Measurements from ENCODE around the gene TMEM163.

TMEM163 gene

DNA sequence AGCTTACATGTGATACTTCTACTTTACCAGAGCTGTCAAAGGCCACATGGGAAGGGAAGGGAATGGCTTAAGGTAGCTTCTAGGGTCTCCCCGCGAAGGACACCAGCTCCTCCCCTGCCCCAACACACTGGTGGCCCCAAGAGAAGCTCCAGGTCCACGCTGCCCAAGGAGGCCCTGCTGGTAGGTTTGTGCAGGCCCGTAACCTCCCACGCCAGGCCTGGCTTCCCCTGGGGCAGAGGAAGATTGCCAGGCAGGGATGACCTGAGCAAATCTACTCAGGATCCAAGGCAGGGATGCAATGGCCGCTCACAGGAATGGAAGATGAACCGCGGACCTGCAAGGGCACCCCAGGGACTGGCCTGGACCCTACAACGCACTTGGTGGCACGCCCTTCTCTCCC, 259.9 kb downstream of the TMEM163 start:
- no peak for DNase-seq (ENCODE audit: low read depth, low spot score)

- DNase-seq (ENCODE audit: low read depth, low spot score), result no peak
These were observed 260.3 kb downstream of the TMEM163 start for GRCh38 chr2:134458473-134458853.

DNA sequence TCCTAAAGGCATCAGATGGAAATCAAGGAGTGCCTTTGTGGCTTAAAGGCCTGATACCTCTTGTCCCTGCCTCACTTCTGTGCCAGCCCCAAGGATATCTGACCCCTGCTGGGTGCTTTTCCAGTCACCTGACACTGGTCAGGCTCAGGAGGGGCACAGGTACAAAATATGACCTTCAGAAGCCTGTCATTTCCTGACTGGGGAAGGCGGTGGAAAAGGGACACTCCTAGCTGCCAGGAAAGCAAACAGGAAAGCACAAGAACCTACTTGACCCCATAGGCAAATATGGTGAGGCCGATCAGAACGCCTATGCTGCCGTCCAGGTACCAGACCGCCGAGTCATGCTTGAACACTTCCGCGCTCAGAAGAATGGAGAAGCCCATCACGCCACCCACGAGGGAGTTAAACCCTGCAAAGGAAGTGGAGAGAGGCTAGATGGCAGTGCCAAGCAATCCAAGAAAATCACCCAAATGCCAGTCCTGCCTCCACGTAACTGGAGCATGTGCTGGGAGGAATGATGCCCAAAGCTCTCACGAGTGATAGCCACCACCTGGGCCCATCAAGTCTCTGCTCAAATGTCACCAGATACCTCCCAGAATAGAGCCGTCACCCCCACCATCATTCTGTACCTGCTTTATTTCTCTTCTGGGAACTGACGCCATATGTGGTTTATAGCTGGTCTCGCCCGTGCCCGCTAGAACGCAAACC, 260.9 kb downstream of the TMEM163 start:
- no peak for DNase-seq (ENCODE audit: low read depth, low spot score)

DNA sequence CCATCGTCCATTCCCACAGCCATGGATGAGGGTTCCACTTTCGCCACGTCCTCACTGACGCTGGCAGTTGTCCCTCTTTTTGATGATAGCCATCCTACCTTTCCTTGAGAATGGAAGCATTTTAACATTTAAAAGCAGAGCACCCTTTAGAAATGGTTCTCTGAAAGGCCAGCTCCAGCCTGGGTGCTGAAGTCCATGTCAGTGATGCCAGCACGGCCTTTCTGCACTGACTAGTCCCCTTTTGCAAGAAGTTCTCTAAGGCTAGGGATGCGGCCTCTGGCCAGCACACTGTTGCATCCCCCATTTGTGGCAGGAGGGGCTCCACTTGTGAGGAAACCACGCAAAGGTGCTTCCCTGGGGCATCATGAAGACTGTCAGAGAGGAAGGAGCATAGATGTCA, 261.4 kb downstream of the TMEM163 start:
- DNase-seq (ENCODE audit: low read depth, low spot score), result no peak

DNA sequence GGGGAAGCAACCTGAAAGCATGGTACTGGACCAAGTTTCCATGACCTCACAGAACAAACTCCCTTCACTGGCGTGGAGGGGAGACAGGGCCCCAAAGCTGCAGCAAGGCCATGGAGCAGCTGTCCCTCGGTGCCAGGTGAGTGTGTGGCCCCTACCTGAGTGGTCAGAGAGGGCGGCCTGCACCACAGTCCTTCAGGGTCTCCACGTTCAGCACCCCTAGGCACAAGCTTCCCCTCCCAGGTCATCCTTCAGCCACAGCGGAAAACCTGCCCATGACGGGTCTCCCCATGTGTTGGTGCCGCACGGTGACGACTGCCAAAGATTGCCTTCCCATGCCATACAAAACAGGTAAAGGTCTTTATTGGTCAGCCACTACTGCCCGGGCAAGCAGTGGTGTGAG, 263.4 kb downstream of the TMEM163 start:
- DNase-seq (ENCODE audit: low read depth, low spot score), result no peak

- no peak for DNase-seq (ENCODE audit: low read depth, low spot score)
These were observed 263.9 kb downstream of the TMEM163 start for GRCh38 chr2:134454931-134455330.

DNA sequence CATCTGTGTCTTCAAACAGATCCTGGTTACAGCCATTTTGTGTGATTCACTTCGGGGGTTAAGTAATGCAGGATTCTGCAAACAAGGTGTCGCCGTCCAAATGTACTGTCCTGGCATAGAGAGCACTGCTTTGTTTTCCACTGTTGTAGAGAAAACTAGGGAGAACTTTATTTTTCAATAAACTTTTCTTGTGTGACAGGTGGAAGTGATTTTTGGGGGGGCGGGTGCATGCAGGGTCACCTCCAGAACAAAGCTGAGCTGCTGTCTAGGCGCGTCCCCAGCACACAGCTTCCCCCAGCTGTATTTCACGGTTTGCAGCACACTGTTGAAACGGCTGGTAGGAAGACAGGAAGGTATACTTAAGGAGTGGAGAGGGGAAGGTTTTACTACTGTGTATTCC, 264.4 kb downstream of the TMEM163 start:
- DNase-seq (ENCODE audit: low read depth, low spot score), result no peak

- no peak for DNase-seq (ENCODE audit: low read depth, low spot score)
These were observed 264.8 kb downstream of the TMEM163 start for GRCh38 chr2:134453973-134454372.

GRCh38 chr2:134453476-134453875, 265.3 kb downstream of the TMEM163 start:
- DNase-seq (ENCODE audit: low read depth, low spot score), result no peak

- no peak for DNase-seq (ENCODE audit: low read depth, low spot score)
These were observed 266.6 kb downstream of the TMEM163 start for GRCh38 chr2:134452042-134452733.

GRCh38 chr2:134451347-134451630, 267.5 kb downstream of the TMEM163 start:
- no peak for DNase-seq (ENCODE audit: low read depth, low spot score)

- no peak for DNase-seq (ENCODE audit: low read depth, low spot score)
These were observed 268.9 kb downstream of the TMEM163 start for GRCh38 chr2:134449751-134450513.

GRCh38 chr2:134449157-134449556, 269.6 kb downstream of the TMEM163 start:
- no peak for DNase-seq (ENCODE audit: low read depth, low spot score)

DNA sequence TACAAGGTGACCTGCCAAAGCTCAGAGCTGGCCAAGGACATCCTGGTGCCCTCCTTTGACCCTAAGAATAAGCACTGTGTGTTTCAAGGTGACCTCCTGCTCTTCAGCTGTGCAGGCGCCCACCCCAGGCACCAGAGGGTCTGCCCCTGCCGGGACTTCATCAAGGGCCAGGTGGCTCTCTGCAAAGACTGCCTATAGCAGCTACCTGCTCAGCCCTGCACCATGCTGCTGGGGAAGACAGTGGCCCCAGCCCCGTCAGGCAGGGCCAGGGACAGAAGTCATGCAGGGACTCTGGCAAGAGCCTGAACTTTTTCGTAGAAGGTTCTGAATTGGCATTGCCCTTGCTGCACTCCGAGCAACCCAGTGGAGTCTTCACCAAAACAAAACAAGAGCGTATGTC, 270.1 kb downstream of the TMEM163 start:
- no peak for DNase-seq (ENCODE audit: low read depth, low spot score)

GRCh38 chr2:134447669-134448068, 271.1 kb downstream of the TMEM163 start:
- DNase-seq (ENCODE audit: low read depth, low spot score), result no peak

DNA sequence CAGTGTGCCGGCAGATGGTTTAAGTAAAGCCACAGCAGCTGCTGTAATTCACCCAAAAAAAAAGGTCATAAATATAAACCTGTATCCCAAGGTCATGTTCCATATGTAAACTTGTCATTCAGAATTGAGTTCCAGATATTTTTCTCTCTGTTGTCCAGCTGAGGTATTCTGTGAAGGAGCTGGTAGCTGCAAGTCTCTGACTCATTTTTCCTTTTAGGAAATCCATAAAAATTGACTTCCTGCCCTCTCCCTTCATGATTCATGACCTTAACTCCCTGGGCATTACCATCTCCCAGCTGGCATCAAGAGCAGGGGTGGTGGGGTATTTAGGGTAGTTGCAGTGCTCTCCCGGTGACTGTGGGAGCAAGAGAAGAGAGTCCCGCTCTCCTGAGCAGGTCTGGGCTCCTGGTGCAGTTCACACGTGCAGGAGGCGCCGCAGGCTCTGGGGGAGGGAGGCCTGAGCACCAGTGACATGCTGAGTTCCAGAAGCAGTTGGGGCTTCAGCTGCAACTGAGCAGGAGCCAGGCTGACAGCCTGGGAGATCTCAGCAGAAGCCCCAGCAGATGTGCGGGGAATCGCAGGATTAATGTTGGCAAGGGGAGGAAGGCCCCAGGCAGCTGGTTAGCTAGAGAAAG, 272.3 kb downstream of the TMEM163 start:
- DNase-seq (ENCODE audit: low read depth, low spot score), result no peak

- DNase-seq (ENCODE audit: low read depth, low spot score), result no peak
These were observed 272.8 kb downstream of the TMEM163 start for GRCh38 chr2:134445985-134446382.

DNA sequence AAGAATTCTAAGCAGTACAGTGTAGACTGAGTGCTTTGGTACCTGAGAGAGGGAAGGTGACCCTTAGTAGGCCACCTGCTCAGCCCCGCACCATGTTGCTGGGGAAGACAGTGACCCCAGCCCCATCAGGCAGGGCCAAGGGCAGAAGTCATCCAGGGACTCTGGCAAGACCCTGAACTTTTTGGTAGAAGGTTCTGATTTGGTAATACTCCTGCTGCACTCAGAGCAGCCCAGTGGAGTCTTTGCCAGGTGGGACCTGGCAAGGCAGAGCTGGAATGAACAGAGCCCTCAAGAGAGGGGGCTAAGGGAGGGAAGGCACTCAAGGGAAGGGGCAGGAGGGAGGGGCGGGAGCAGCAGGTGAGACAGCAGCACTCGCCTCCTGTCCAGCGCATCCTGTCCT, 273.7 kb downstream of the TMEM163 start:
- DNase-seq (ENCODE audit: low read depth, low spot score), result no peak

DNA sequence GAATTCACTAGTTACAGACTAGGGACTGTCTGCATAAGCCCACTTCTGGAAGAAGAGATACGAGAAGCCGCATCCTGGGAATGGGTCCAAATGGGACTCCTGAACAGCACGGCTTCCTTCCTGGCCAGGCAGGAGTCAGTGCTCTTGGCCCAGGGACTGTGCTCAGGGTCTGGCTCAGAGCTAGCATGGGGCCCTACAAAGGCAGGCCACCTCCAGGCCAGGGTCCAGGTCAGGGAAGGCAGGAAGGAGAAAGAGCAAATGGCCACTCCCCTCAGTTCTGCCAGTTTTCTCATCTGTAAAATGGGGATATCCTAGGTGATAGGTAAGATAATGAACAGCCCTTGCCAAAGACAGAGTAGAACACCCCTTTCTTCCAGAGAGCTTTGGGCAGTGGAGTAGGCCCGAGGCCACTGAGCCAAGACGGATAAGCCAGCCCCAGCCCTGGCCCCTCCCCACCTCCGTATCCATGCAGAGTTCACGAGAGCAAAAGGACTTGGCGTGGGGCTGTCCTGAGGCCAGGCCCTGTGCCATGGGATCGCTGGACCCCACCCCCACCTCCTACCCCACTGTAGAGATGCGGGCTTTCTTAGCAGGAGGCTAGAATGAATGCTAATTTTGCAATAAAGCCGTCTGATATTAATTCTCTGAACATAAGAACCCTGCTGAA, 274.9 kb downstream of the TMEM163 start:
- DNase-seq (ENCODE audit: low read depth, low spot score), result no peak

- no peak for DNase-seq (ENCODE audit: low read depth, low spot score)
These were observed 277.5 kb downstream of the TMEM163 start for GRCh38 chr2:134441153-134441863.

GRCh38 chr2:134440336-134440909, 278.4 kb downstream of the TMEM163 start:
- DNase-seq (ENCODE audit: low read depth, low spot score), result no peak
